GM12874 (cell line): Measurements from ENCODE around the gene EGR2.

Experiments used
- TF ChIP-seq, protein P1 (sequence below): IDR thresholded peaks from 2 replicates; pipeline ENCODE4 v1.5.1; 2011; ENCODE audit warnings: low read depth, mild to moderate bottlenecking, control low read depth, low read length, moderate library complexity; ENCODE audit not compliant: insufficient read depth

EGR2 gene

DNA sequence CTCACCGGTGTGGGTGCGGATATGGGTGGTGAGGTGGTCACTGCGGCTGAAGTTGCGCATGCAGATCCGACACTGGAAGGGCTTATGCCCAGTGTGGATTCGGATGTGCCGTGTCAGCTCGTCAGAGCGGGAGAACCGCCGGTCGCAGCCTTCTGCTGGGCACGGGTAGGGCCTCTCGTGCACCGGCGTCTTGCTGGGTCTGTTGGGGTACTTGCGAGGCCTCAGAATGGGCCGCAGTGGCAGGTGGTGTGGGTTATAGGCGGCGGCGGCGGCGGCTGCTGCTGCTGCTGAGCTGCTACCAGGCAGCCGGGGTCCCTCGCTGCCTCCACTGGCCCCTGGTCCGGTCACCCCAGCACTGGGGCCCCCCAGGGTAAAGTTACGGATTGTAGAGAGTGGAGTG lies 2.7 kb downstream of the EGR2 start:
- TF ChIP-seq, protein P1, sequence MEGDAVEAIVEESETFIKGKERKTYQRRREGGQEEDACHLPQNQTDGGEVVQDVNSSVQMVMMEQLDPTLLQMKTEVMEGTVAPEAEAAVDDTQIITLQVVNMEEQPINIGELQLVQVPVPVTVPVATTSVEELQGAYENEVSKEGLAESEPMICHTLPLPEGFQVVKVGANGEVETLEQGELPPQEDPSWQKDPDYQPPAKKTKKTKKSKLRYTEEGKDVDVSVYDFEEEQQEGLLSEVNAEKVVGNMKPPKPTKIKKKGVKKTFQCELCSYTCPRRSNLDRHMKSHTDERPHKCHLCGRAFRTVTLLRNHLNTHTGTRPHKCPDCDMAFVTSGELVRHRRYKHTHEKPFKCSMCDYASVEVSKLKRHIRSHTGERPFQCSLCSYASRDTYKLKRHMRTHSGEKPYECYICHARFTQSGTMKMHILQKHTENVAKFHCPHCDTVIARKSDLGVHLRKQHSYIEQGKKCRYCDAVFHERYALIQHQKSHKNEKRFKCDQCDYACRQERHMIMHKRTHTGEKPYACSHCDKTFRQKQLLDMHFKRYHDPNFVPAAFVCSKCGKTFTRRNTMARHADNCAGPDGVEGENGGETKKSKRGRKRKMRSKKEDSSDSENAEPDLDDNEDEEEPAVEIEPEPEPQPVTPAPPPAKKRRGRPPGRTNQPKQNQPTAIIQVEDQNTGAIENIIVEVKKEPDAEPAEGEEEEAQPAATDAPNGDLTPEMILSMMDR: no peak

DNA sequence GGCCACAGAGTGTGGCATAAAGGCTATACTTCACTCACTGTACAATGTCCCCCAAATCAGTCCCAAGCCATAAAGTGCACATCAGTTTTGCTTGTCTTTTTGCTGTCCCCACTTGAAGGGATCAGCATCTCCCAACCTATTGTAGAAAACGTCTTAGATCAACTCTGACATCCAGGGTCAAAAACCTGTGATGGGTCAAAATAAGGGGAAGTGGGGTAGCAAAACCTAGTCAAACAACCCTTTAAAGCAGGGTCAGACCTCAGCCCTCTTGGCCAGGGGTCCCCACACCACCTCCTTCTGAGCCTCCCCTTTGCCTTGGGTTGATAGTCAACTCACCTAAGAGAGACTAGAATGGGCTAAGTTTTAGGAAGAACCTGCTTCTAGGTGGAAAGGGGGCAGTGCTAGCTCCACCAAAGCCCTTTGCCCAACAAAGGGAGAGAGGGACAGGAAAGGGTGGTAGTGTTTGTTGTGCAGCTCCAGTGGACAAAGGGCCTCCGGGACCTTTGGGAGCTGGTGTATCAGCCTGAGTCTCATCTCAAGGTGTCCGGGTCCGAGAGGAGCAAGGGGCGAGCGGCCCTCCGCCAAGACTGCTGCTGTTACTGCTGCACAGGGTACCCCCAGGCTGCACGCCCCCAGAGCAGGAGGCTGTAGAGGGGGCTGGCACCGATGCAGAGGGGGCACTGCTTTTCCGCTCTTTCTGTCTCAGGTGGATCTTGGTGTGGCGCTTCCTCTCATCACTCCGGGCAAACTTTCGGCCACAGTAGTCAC lies 3.3 kb downstream of the EGR2 start:
- TF ChIP-seq, protein P1: no peak

DNA sequence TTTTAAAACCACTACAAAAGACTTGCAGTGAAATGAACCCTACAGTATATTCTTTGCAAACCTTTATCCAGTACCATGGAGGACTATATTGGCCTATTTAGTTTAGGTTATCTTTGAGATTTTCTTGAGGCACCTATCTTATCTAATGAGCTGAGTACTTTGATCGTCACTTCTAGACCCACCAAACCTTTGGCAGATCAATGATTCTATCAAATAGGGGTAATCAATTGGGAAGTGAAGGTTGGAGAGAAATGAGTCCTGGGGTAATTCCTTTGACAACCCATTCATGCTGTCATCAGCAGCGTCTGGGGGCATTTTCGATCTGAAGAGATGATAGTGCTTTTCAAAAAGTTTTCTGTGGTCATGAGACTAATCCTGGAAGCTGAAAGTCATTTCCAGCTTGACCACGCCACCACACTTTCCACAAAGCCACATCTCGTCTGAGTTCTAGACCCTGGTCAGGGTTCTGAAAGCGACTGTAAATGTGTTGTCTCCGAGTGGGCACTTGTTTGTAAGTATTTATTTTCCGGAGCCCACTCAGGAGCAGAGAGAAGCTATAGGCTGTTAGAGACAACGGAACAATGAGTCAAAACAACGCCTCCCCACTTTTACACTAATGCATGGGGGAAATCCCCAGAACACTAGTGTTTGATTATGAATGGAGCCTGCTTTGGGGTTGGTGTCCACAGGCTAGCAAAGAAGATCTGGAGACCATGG lies 4.8 kb downstream of the EGR2 start:
- TF ChIP-seq, protein P1: no peak

DNA sequence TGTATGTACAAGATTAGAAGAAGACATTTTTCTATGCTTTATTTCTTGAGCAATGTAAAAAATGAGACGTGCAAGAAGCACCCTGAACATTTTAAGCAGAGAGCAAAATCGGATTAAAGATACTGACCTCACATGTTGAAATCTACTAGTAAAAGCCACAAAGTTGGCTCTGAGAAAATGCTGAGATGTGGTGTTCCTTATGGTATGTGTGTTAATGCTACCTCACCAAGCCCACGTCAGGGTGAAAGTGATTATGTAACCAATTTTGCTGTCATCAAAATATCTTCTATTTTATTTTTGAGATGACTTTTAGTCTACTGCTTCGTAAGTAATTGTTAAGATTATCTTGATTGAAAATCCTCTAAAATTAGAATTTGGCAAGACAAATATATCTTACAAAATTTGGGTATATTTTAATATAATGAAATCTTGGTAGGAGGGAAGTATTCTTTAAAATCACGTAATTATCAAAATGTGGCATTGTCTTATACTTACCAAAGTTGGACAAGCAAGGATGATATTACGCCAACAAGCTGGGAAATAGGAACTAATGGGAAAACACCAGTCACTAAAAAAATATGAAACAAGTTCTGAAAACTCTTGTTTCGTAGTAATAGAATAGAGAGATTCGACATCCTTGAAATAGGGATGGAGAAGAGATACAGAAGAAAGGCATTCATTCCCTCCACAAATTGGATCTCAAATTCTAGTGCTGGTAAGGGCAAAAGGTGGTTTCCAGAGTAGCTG lies 5.8 kb downstream of the EGR2 start:
- TF ChIP-seq, protein P1: no peak

DNA sequence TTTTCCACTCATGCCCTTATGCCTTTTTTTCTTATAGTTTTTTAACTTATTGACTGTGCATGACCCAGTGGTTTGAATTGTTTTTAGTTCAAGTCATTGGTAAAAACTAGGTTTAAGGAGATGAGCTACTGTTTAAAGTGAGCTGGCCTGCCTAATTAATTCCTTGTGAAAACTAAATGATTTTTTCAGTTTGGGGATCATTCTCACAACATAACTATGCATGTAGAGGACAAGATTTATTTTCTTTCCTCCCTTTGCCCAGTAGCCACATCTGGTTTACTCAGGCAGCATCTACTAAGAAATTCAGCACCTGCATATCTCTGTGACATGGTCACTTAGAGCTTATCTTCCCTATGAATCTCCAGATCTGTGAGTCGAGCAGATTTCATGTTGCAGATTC lies 9.9 kb downstream of the EGR2 start:
- TF ChIP-seq, protein P1: no peak

DNA sequence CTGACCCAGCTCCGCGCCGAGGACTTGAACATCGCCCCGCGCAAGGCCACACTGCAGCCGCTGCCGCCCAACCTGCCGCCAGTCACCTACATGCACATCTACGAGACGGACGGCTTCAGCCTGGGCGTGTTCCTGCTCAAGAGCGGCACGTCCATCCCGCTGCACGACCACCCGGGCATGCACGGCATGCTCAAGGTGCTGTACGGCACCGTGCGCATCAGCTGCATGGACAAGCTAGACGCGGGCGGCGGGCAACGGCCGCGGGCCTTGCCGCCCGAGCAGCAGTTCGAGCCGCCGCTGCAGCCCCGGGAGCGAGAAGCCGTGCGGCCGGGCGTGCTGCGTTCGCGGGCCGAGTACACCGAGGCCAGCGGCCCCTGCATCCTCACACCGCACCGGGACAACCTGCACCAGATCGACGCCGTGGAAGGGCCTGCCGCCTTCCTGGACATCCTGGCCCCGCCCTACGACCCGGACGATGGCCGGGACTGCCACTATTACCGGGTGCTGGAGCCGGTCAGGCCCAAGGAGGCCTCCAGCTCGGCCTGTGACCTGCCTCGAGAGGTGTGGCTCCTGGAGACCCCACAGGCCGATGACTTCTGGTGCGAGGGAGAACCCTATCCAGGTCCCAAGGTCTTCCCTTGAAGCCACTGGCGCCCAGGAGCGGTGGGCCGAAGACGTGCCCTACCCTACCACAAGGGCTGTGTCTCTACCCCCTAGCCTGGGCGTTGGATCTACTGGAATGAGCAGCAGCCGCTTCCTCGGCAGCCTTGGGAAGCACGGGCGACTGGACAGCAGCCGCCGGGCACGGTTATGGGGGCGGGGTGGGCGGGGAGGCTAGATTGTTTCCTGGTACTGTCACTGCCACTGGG lies 10.7 kb downstream of the EGR2 start:
- TF ChIP-seq, protein P1: no peak
